ENCODE measurements around the gene CFL1.
A peak's percentile ranks its signal among the peaks of the same experiment; 100 is the strongest.

The CFL1 gene

DNA sequence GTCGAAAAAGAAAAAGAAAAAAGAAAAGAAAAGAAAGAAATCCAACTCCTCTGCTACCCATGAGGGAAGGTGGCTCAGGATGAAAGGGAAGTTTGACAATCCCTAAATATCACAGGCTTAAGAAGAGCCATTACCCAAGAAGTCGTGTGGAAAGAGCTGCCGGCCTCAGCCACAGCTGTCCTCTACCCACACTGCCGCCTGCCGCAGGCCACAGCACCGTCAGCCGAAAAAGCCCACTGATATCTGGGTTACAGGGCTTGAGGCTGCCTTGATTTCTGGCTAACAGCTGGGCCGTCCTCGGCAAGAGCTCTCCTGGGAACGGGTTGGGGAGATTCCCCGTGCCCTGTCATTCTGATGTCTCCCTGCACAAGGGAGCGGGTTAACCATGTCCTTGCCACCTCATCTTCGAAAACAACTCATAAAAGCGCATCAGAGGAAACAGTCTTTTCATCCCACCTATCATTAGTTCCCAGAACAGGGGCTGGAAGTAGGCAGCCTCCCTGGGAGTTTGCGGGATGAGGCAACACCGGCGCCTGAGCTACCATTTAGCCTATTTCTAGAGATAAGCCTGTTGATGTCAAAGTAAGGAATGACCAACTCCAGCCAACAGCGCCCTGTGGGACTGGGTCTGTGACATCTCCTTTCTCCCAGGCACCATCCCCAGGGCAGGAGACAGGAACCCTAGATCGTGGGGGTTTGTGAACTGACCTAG lies 46.1 kb downstream of the CFL1 start:
- CTCF ChIA-PET, result interaction anchor here (1.7 kb wide), 1 partner anchor 100 kb away, joined by 8 read pairs; the partner anchor contains the start of gene KAT5
- no peak for DNase-seq (ENCODE audit: extremely low spot score)
- POLR2A ChIA-PET, result interaction anchor here (2.7 kb wide), 1 partner anchor 33 kb away, joined by 7 read pairs; no protein-coding TSS in a partner anchor
- no peak for TF ChIP-seq NFRKB (IDR thresholded peaks at IDR 0.05)

DNA sequence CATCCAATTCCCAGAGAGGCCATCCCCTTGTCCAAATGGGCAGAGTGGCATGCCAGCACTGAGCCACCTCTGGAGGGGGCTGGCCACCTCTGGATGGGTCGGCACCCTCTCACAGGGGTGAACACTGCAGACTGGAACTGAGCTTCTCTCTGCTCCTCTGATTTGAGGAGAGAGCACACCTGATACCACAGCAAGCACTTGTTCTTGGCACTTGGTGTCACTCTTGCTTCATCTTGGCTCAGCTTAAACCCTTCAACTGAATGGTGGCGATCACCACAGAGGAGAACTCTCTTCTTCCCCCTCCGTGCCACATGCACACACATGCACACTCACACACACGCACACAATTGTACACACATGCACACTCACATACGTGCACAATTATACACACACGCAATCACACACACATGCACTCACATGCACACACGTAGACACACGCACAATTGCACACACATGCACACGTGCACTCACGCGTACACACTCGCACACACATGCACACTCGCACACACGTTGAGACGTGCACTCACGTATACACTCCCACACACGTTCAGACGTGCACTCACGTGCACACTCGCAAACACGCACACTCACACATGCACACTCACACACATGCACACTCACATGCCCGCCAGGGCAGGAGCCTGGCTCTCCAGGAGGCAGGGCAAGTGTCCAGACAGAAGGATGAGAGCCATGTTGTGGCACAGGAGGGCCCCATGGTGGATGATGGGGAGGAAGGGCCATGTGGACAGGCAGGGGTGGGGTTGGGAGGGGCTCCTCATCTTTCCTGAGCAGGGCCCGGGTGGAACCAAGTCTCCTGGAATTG lies 47.7 kb downstream of the CFL1 start:
- CTCF ChIA-PET, result interaction anchor here (0.6 to 3.6 kb wide), 2 partner anchors 30 to 189 kb away, joined by 3 to 10 read pairs; no protein-coding TSS in a partner anchor
- POLR2A ChIA-PET, result interaction anchor here (1.1 kb wide), 1 partner anchor 242 kb away, joined by 3 read pairs; the partner anchor contains the start of gene SF3B2
- TF ChIP-seq ZNF384 (IDR thresholded peaks at IDR 0.05) (no peak), TARDBP (IDR thresholded peaks at IDR 0.05) (peak; percentile 89)
- no peak for DNase-seq (ENCODE audit: extremely low spot score)

DNA sequence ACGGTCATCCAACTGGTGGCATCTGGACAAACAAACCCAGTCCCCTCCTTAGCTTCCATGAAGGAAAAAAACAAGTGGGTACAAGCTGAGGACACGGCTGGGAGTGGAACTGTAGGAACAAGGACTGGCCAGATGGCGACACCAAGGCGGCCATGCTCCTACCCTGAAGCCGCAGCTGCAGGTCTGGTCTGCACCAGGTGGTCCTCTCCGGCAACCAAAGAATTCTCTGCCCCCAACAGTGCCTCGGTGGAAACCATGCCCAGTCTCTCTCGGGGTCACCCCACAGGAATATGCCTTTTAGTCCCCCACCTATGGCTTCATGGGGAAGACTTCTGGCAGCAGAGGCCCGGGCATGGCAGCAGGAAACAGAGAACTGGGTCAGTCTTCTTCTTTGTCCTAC lies 48.5 kb downstream of the CFL1 start:
- no peak for TF ChIP-seq NFRKB (IDR thresholded peaks at IDR 0.05)
- TF ChIP-seq SUZ12 (IDR thresholded peaks at IDR 0.05), result no peak
- TF ChIP-seq TARDBP (IDR thresholded peaks at IDR 0.05), result no peak
- TF ChIP-seq, protein P1, sequence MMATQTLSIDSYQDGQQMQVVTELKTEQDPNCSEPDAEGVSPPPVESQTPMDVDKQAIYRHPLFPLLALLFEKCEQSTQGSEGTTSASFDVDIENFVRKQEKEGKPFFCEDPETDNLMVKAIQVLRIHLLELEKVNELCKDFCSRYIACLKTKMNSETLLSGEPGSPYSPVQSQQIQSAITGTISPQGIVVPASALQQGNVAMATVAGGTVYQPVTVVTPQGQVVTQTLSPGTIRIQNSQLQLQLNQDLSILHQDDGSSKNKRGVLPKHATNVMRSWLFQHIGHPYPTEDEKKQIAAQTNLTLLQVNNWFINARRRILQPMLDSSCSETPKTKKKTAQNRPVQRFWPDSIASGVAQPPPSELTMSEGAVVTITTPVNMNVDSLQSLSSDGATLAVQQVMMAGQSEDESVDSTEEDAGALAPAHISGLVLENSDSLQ (IDR thresholded peaks at IDR 0.05), result no peak
- DNase-seq (ENCODE audit: extremely low spot score), result no peak
- CTCF ChIA-PET, result interaction anchor here (0.6 to 3.6 kb wide), 2 partner anchors 30 to 189 kb away, joined by 3 to 10 read pairs; no protein-coding TSS in a partner anchor
- POLR2A ChIA-PET, result interaction anchor here (1.1 kb wide), 1 partner anchor 242 kb away, joined by 3 read pairs; the partner anchor contains the start of gene SF3B2

DNA sequence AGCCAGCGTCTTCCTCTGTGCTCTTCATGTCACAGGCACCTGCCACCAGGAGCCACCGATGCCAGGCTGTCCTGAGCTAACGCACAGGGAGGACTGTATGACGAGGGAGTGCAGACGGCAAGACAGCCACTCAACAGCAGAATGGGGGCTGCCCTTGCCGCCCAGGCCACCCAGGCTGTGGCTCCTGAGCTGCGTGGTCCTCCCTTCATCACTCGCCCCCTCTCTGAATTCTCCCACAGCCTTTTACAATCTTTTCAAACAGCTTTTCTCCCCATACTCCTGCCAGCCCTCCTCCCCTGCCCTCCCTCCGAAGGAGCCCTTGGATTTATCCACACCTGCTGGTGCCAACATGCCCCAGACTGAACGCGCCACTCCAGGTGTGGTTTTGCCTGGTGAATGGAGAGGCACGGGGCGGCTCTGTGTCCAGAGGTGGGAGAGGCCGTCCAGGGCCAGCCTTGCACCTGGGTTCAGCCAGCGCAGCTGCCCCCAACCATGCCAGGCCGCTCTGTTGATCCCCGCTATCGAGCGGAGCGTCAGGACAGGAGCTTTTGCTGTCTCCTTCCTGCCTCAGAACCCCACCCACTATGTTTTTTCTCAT lies 49.1 kb downstream of the CFL1 start:
- TF ChIP-seq ARNT (IDR thresholded peaks at IDR 0.05) (no peak), NFRKB (IDR thresholded peaks at IDR 0.05) (no peak), ZNF384 (IDR thresholded peaks at IDR 0.05) (no peak), FOXA1 (IDR thresholded peaks at IDR 0.05) (no peak), FOXM1 (IDR thresholded peaks at IDR 0.05; ENCODE audit: borderline replicate concordance) (no peak), BHLHE40 (IDR thresholded peaks at IDR 0.05; ENCODE audit: borderline replicate concordance) (no peak), ELF4 (IDR thresholded peaks at IDR 0.05) (no peak), CTBP1 (IDR thresholded peaks at IDR 0.05; ENCODE audit: borderline replicate concordance) (no peak), HDGF (IDR thresholded peaks at IDR 0.05; ENCODE audit: borderline replicate concordance) (no peak), SUZ12 (IDR thresholded peaks at IDR 0.05) (no peak), TARDBP (IDR thresholded peaks at IDR 0.05) (no peak), FOXK2 (IDR thresholded peaks at IDR 0.05) (no peak), LEF1 (IDR thresholded peaks at IDR 0.05; ENCODE audit: borderline replicate concordance) (no peak), L3MBTL2 (conservative IDR thresholded peaks at IDR 0.05) (no peak), SP1 (IDR thresholded peaks at IDR 0.05) (no peak)
- TF ChIP-seq, protein P1 (IDR thresholded peaks at IDR 0.05), result no peak
- ChIA-PET CTCF (interaction anchor here (0.9 to 3.6 kb wide), 2 partner anchors 10 to 29 kb away, joined by 3 to 10 read pairs; no protein-coding TSS in a partner anchor), POLR2A (interaction anchor here (0.7 to 1.5 kb wide), 3 partner anchors 10 to 243 kb away, joined by 3 to 6 read pairs (median 3); partner anchors contain the start of genes RELA and SF3B2)
- no peak for DNase-seq (ENCODE audit: extremely low spot score)

DNA sequence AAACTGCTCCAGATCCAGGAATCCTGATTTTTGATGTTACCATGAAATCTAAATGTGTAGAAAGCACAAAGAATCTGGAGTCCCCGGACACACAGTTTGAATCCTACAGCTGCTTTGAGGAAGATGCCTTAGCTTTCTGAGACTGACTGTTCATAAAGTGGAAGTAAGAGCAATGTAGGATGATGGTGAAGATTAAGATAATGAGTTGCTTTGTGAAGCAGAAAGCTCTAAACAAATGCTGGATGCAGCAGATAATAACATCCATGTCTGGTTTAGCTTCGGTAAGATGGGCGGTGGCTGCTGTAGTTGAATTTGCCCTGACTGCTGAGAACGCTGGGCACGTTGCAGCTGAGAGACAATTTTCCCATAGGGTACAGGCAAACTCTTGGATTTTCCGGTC lies 51.0 kb downstream of the CFL1 start:
- POLR2A ChIA-PET, result interaction anchor here (0.8 to 1.4 kb wide), 2 partner anchors 11 to 27 kb away, joined by 3 read pairs; no protein-coding TSS in a partner anchor
- TF ChIP-seq SUZ12 (IDR thresholded peaks at IDR 0.05) (no peak), FOXM1 (IDR thresholded peaks at IDR 0.05; ENCODE audit: borderline replicate concordance) (no peak), LEF1 (IDR thresholded peaks at IDR 0.05; ENCODE audit: borderline replicate concordance) (no peak), ZNF384 (IDR thresholded peaks at IDR 0.05) (no peak), SP1 (IDR thresholded peaks at IDR 0.05) (no peak), FOXA1 (IDR thresholded peaks at IDR 0.05) (no peak), FOXK2 (IDR thresholded peaks at IDR 0.05) (no peak), ARNT (IDR thresholded peaks at IDR 0.05) (no peak), CTBP1 (IDR thresholded peaks at IDR 0.05; ENCODE audit: borderline replicate concordance) (no peak), TARDBP (IDR thresholded peaks at IDR 0.05) (no peak), L3MBTL2 (conservative IDR thresholded peaks at IDR 0.05) (no peak), NFRKB (IDR thresholded peaks at IDR 0.05) (no peak), ELF4 (IDR thresholded peaks at IDR 0.05) (no peak), HDGF (IDR thresholded peaks at IDR 0.05; ENCODE audit: borderline replicate concordance) (no peak), BHLHE40 (IDR thresholded peaks at IDR 0.05; ENCODE audit: borderline replicate concordance) (no peak)
- TF ChIP-seq, protein P1 (IDR thresholded peaks at IDR 0.05), result no peak
- CTCF ChIA-PET, result interaction anchor here (0.6 to 3.6 kb wide), 2 partner anchors 23 to 27 kb away, joined by 3 to 10 read pairs; no protein-coding TSS in a partner anchor
- no peak for DNase-seq (ENCODE audit: extremely low spot score)

Measured in HEK293T (cell line).